Common myeloid progenitor, CD34-positive (primary cell): ENCODE data around the gene PAX5.
"Not testable (repeated sequence)": the region's sequence is repeated elsewhere in the genome, so short reads cannot be mapped to it uniquely, and the experiment has no call there.

Source experiments
- CTCF ChIA-PET: fragments of 350-600 bp; sonication (Branson Sonifier 250); formaldehyde crosslinking; loops from one replicate; lab custom pipeline; 2021; ENCODE audit warnings: antibody characterized with exemption; lab: Charles Lee
- POLR2A ChIA-PET: fragments of 350-600 bp; sonication (Branson Sonifier 250); formaldehyde crosslinking; loops from one replicate; lab custom pipeline; 2021; ENCODE audit warnings: antibody characterized with exemption; lab: Charles Lee
- DNase-seq, 3 donors: peaks; one replicate each; pipeline versions ENCODE4 v3.0.0 to v3.0.0-alpha.2; 2013
- H3K27ac ChIP-seq, 2 experiments: 1 replicate in 1 of 2; 2 replicates in 1 of 2; pipeline ENCODE4 v1.7.0; 2013; ENCODE audit warnings: inconsistent platforms in 2 of 2, low read length in 2 of 2, mild to moderate bottlenecking in 2 of 2, low read depth in 1 of 2, moderate library complexity in 1 of 2; ENCODE audit not compliant: severe bottlenecking in 2 of 2, insufficient read depth in 1 of 2, poor library complexity in 1 of 2
- H3K27me3 ChIP-seq, 5 experiments: replicated peaks in 2 of 5; 1 replicate in 3 of 5; 2 replicates in 2 of 5; pipeline versions ENCODE4 v1.6.1 to v1.7.0; 2013; ENCODE audit warnings: low read length in 4 of 5, mild to moderate bottlenecking in 2 of 5, moderate library complexity in 2 of 5, inconsistent platforms in 1 of 5; ENCODE audit not compliant: insufficient read depth in 5 of 5, control insufficient read depth in 4 of 5
- H3K36me3 ChIP-seq, 4 experiments: 1 replicate in 2 of 4; 2 replicates in 2 of 4; pipeline versions ENCODE4 v1.6.1 to v1.7.0; 2013; ENCODE audit warnings: low read length in 3 of 4, control low read depth in 1 of 4, mild to moderate bottlenecking in 1 of 4; ENCODE audit not compliant: control insufficient read depth in 4 of 4, insufficient read depth in 4 of 4
- H3K4me1 ChIP-seq, 4 experiments: 1 replicate in 3 of 4; 2 replicates in 1 of 4; pipeline versions ENCODE4 v1.6.1 to v1.7.1; 2013; ENCODE audit warnings: low read length in 3 of 4, mild to moderate bottlenecking in 3 of 4, control low read depth in 1 of 4, inconsistent platforms in 1 of 4, moderate library complexity in 1 of 4; ENCODE audit not compliant: control insufficient read depth in 4 of 4, insufficient read depth in 4 of 4; ENCODE audit errors: control extremely low read depth in 1 of 4
- H3K4me3 ChIP-seq, 7 experiments: 1 replicate in 4 of 7; 2 replicates in 3 of 7; pipeline versions ENCODE4 v1.5.1 to v1.7.0; 2013; ENCODE audit warnings: mild to moderate bottlenecking in 7 of 7, low read length in 6 of 7, moderate library complexity in 6 of 7, inconsistent platforms in 2 of 7, low read depth in 2 of 7, control low read depth in 1 of 7; ENCODE audit not compliant: insufficient read depth in 4 of 7, control insufficient read depth in 1 of 7; ENCODE audit errors: extremely low read depth in 1 of 7
- H3K9me3 ChIP-seq, 5 experiments: 1 replicate in 4 of 5; 2 replicates in 1 of 5; pipeline versions ENCODE4 v1.6.1 to v1.7.1; 2013; ENCODE audit warnings: low read length in 4 of 5, mild to moderate bottlenecking in 2 of 5, inconsistent platforms in 1 of 5, low read depth in 1 of 5, moderate library complexity in 1 of 5; ENCODE audit not compliant: control insufficient read depth in 4 of 5, insufficient read depth in 2 of 5; ENCODE audit errors: control extremely low read depth in 1 of 5
- WGBS: methylation state at CpG from one replicate; pipeline ENCODE4 v1.1.5; 2013; ENCODE audit not compliant: insufficient coverage; 5-methylcytosine and 5-hydroxymethylcytosine counted together

The PAX5 gene

GRCh38 chr9:36872641-36873040, 161.4 kb downstream of the PAX5 start:
- Histone ChIP-seq H3K36me3 (no peaks in the 10 kb centered on the region), H3K27ac (no peak overlapping the region), H3K9me3 (no peaks in the 10 kb centered on the region), H3K27me3 (peaks cover 0 to 19% (median 5%) of the 10 kb centered on the region in 5 experiments), H3K4me3 (no peak overlapping the region), H3K4me1 (peaks cover 0 to 8% (median 0%) of the 10 kb centered on the region in 4 experiments)
- WGBS = 96% methylated on average over 2 of the region's 3 CpGs
- ChIA-PET CTCF (interaction anchor here (0.8 to 5.6 kb wide), 40 partner anchors 8 to 491 kb away, joined by 3 to 72 read pairs (median 4); no protein-coding TSS in a partner anchor), POLR2A (no interaction called here)
- no peak for DNase-seq

- Histone ChIP-seq H3K4me3 (no peak overlapping the region), H3K4me1 (peaks cover 0 to 8% (median 0%) of the 10 kb centered on the region in 4 experiments), H3K9me3 (no peaks in the 10 kb centered on the region), H3K36me3 (no peaks in the 10 kb centered on the region), H3K27ac (no peak overlapping the region), H3K27me3 (peaks cover 0 to 23% (median 6%) of the 10 kb centered on the region in 5 experiments)
- no peak for DNase-seq
- WGBS = 100% methylated on average over 2 of the region's 2 CpGs
- POLR2A ChIA-PET = no interaction called here
- CTCF ChIA-PET = interaction anchor here (1.5 to 3.1 kb wide), 4 partner anchors 18 to 459 kb away, joined by 4 to 12 read pairs (median 6); no protein-coding TSS in a partner anchor
These were observed 162.5 kb downstream of the PAX5 start for GRCh38 chr9:36871606-36872005.

- no peak for DNase-seq
- no peak overlapping the region for H3K27ac ChIP-seq
- H3K4me1 ChIP-seq = peaks cover 0 to 5% (median 0%) of the 10 kb centered on the region in 4 experiments
- ChIA-PET POLR2A (no interaction called here), CTCF (interaction anchor here (1.2 kb wide), 1 partner anchor 40 kb away, joined by 4 read pairs; no protein-coding TSS in a partner anchor)
- H3K36me3 ChIP-seq = no peaks in the 10 kb centered on the region
- H3K9me3 ChIP-seq = no peaks in the 10 kb centered on the region
- 71% methylated on average over 7 of the region's 7 CpGs for WGBS
- peaks cover 0 to 23% (median 6%) of the 10 kb centered on the region in 5 experiments for H3K27me3 ChIP-seq
- no peak overlapping the region for H3K4me3 ChIP-seq
These were observed 163.1 kb downstream of the PAX5 start for GRCh38 chr9:36870960-36871359.

GRCh38 chr9:36869605-36870004, 164.5 kb downstream of the PAX5 start:
- H3K4me3 ChIP-seq, H3K27ac ChIP-seq, H3K36me3 ChIP-seq, DNase-seq, POLR2A ChIA-PET, H3K9me3 ChIP-seq, H3K4me1 ChIP-seq: not testable (repeated sequence)
- H3K27me3 ChIP-seq = peaks cover 0 to 23% (median 6%) of the 10 kb centered on the region in 5 experiments
- CTCF ChIA-PET = interaction anchor here (0.5 to 1.2 kb wide), 4 partner anchors 9 to 42 kb away, joined by 3 to 4 read pairs (median 3); no protein-coding TSS in a partner anchor
- WGBS = 100% methylated on average over 1 of the region's 1 CpG

GRCh38 chr9:36868586-36869282, 165.3 kb downstream of the PAX5 start:
- no peaks in the 10 kb centered on the region for H3K4me1 ChIP-seq
- CTCF ChIA-PET = interaction anchor here (0.5 to 0.7 kb wide), 2 partner anchors 10 to 30 kb away, joined by 3 read pairs; no protein-coding TSS in a partner anchor
- H3K9me3 ChIP-seq = no peaks in the 10 kb centered on the region
- H3K27ac ChIP-seq = no peak overlapping the region
- POLR2A ChIA-PET = no interaction called here
- no peak overlapping the region for H3K4me3 ChIP-seq
- H3K27me3 ChIP-seq = peaks cover 0 to 23% (median 6%) of the 10 kb centered on the region in 5 experiments
- no peaks in the 10 kb centered on the region for H3K36me3 ChIP-seq
- WGBS = 75% methylated on average over 11 of the region's 11 CpGs
- DNase-seq = no peak

- Histone ChIP-seq H3K4me1 (no peaks in the 10 kb centered on the region), H3K36me3 (no peaks in the 10 kb centered on the region), H3K9me3 (no peaks in the 10 kb centered on the region), H3K4me3 (no peak overlapping the region), H3K27me3 (peaks cover 0 to 23% (median 6%) of the 10 kb centered on the region in 5 experiments), H3K27ac (no peak overlapping the region)
- CTCF ChIA-PET = no interaction called here
- 74% methylated on average over 21 of the region's 22 CpGs for WGBS
- DNase-seq = no peak
- POLR2A ChIA-PET = no interaction called here
These were observed 166.2 kb downstream of the PAX5 start for GRCh38 chr9:36867672-36868471.
